HG03575 (cell line): ENCODE measurements around the gene STX16.

Source experiments
- ATAC-seq: cut with Tn5 transposase; IDR thresholded peaks from one replicate; pipeline ENCODE4 v1.9.1; 2021; ENCODE audit not compliant: unreplicated experiment, insufficient number of reproducible peaks, low FRiP score; ENCODE audit errors: extremely low read depth

STX16 gene

GRCh38 chr20:58616411-58616810 is 34.7 kb upstream of the STX16 start:
- no peak for ATAC-seq

GRCh38 chr20:58617158-58617557 is 33.9 kb upstream of the STX16 start:
- ATAC-seq = no peak

- ATAC-seq = no peak
Observed at GRCh38 chr20:58618351-58619076, 32.6 kb upstream of the STX16 start.

GRCh38 chr20:58619077-58619863 is 31.8 kb upstream of the STX16 start:
- no peak for ATAC-seq

- no peak for ATAC-seq
Observed at GRCh38 chr20:58619864-58620431, 31.1 kb upstream of the STX16 start.

- ATAC-seq = no peak
Observed at GRCh38 chr20:58621906-58622548, 29.1 kb upstream of the STX16 start.

GRCh38 chr20:58622671-58623578 is 28.2 kb upstream of the STX16 start:
- ATAC-seq = no peak

GRCh38 chr20:58623579-58624473 is 27.3 kb upstream of the STX16 start:
- ATAC-seq = no peak

GRCh38 chr20:58624687-58625086 is 26.4 kb upstream of the STX16 start:
- ATAC-seq = no peak

GRCh38 chr20:58625585-58625984 is 25.5 kb upstream of the STX16 start:
- no peak for ATAC-seq

- no peak for ATAC-seq
Observed at GRCh38 chr20:58626051-58626450, 25.0 kb upstream of the STX16 start.

GRCh38 chr20:58627212-58628072 is 23.6 kb upstream of the STX16 start:
- no peak for ATAC-seq

GRCh38 chr20:58628491-58629214 is 22.4 kb upstream of the STX16 start:
- ATAC-seq = no peak

GRCh38 chr20:58629215-58629580 is 21.9 kb upstream of the STX16 start:
- ATAC-seq = no peak

GRCh38 chr20:58630063-58630462 is 21.0 kb upstream of the STX16 start:
- ATAC-seq = no peak
